ACC112 (cell line): ENCODE results near the gene RBFOX1.

ENCODE experiments used
- H2AFZ ChIP-seq: fragments of 200-600 bp; sonication (generic); one replicate; pipeline ENCODE4 v1.6.0; 2017; ENCODE audit warnings: antibody characterized with exemption, low read length; ENCODE audit not compliant: unreplicated experiment
- H3K27ac ChIP-seq: fragments of 200-600 bp; sonication (generic); 2 replicates; pipeline ENCODE4 v1.5.1; 2014; ENCODE audit warnings: low read depth, mild to moderate bottlenecking, antibody characterized with exemption, low read length, moderate library complexity
- H3K27me3 ChIP-seq: fragments of 200-600 bp; sonication (generic); 2 replicates; pipeline ENCODE4 v1.6.1; 2014; ENCODE audit warnings: mild to moderate bottlenecking, antibody characterized with exemption, low read length, moderate library complexity, mixed read lengths; ENCODE audit not compliant: insufficient read depth
- H3K36me3 ChIP-seq: fragments of 200-600 bp; sonication (generic); 2 replicates; pipeline ENCODE4 v1.6.1; 2016; ENCODE audit warnings: mild to moderate bottlenecking, antibody characterized with exemption, low read length, moderate library complexity, mixed read lengths; ENCODE audit not compliant: insufficient read depth
- H3K4me1 ChIP-seq: fragments of 200-600 bp; sonication (generic); one replicate; pipeline ENCODE4 v1.6.1; 2016; ENCODE audit warnings: low read length, mixed read lengths; ENCODE audit not compliant: insufficient read depth, unreplicated experiment, control insufficient read depth
- H3K4me3 ChIP-seq: fragments of 200-600 bp; sonication (generic); 2 replicates; pipeline ENCODE4 v1.5.1; 2014; ENCODE audit warnings: mild to moderate bottlenecking, low read depth, low read length
- H3K79me2 ChIP-seq: fragments of 200-600 bp; sonication (generic); one replicate; pipeline ENCODE4 v1.6.0; 2016; ENCODE audit warnings: low read length; ENCODE audit not compliant: control insufficient read depth, unreplicated experiment, insufficient read depth

RBFOX1 gene

DNA sequence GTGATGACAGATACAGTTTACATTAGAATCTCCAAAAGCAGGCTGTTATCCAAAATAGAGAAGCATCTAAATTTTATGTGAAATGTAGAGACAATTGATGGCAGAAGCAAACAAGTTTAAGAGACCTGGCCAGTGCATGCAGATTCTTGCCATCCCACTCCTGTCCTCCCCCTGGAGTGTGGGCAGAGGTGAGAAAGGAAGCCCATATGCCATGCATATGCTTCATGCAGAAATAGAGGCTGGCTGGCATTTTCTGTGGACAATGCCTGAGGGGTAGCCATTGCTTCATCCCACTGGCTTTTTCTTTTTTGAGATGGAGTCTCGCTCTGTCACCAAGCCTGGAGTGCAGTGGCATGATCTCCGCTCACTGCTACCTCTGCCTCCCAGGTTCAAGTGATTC, 382.1 kb downstream of the RBFOX1 start:
- Histone ChIP-seq H3K27me3 (no peaks in the 10 kb centered on the region), H3K36me3 (no peaks in the 10 kb centered on the region)

DNA sequence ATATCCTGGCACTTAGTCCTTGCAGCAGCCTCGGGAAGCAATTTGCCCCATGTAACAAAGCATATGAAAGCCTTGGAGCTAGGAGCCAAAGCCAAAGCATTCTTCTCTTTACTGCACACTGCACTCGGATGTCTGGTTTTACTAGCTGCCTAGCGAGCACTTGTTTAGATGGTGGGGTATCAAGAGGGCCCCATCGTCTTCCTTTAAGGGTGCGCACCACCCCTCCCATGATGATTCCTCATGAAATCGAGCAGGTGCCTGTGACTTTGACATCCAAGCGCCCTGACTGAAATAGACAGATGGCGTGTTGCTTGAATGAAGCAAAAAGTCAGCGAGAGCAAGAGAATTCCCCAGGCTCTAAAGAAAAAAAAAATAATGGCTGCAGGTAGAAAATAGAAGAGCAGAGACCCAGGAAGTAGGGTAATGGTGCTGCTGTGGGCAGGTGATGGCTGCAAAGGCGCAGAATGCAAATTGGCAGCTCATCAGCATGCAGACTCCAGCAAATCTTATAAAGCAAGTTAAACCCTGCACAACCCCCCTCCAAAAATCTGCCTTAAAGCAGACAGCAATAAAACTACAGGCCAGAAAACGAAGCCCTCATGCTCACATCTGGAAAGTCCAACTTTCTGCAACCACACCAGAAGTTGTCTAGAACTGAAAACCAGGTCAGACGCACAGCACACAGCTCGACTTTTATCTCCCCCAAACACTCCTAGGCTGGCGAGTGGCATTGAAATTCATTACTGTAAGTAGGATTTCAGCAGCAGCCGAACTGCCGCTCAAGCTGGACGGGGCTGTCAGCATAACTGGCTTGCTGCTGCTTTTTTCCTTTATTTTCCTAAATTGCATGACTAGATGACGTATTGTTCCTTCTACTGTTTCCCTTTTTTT, 384.3 kb downstream of the RBFOX1 start:
- Histone ChIP-seq H3K27me3 (no peaks in the 10 kb centered on the region), H2AFZ (no peak overlapping the region), H3K4me3 (no peak overlapping the region), H3K79me2 (no peaks in the 10 kb centered on the region), H3K4me1 (no peaks in the 10 kb centered on the region), H3K36me3 (no peaks in the 10 kb centered on the region), H3K27ac (no peak overlapping the region)

More for the DNA sequence above, 382.1 kb downstream of the RBFOX1 start:
- H3K27ac ChIP-seq: no peak overlapping the region
- H3K4me3 ChIP-seq: no peak overlapping the region
- no peaks in the 10 kb centered on the region for H3K4me1 ChIP-seq
- H2AFZ ChIP-seq: no peak overlapping the region
- H3K79me2 ChIP-seq: no peaks in the 10 kb centered on the region

DNA sequence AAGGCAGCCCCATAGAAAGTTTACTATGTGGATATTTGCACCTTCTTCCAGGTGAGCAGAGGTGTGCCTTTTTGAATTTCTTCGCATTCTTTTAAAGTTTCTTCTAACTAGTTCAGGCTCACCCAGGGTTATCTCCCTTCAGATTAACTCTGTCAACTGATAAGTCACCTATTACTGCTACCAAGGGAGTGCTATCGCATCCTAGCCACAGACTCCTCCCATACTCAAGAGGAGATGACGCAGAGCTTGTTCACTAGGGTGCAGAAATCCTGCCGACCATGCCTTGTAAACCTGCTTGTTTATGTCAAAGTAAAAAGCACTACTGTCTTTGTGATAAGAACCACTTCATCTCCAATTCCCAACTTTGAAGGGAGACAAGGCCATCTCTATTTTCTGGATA, 390.1 kb downstream of the RBFOX1 start:
- Histone ChIP-seq H3K27ac (no peak overlapping the region), H2AFZ (no peak overlapping the region), H3K4me3 (no peak overlapping the region), H3K79me2 (no peaks in the 10 kb centered on the region), H3K4me1 (no peaks in the 10 kb centered on the region), H3K27me3 (no peaks in the 10 kb centered on the region), H3K36me3 (no peaks in the 10 kb centered on the region)

DNA sequence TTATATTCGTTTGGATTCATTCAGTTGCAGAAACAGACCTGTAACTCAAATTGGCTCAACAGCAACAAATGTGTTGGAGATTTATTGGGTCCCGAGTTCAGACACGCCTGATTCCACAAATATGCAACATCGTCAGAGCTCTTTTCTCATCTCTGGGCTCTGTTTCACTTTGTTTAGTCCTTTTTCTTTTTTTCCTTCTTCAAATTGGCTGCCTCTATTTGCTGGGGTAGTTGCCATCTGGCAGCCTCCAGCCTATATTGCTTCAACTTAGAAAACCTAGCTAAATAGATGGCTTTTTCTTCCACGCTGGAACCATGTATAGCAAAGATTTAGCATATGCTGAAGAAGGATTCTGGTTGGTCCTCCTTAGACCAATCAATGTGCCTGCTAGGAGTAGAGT, 398.5 kb downstream of the RBFOX1 start:
- Histone ChIP-seq H3K27ac (no peak overlapping the region), H3K27me3 (no peaks in the 10 kb centered on the region), H2AFZ (no peak overlapping the region), H3K4me1 (no peaks in the 10 kb centered on the region), H3K4me3 (no peak overlapping the region), H3K36me3 (no peaks in the 10 kb centered on the region), H3K79me2 (no peaks in the 10 kb centered on the region)

DNA sequence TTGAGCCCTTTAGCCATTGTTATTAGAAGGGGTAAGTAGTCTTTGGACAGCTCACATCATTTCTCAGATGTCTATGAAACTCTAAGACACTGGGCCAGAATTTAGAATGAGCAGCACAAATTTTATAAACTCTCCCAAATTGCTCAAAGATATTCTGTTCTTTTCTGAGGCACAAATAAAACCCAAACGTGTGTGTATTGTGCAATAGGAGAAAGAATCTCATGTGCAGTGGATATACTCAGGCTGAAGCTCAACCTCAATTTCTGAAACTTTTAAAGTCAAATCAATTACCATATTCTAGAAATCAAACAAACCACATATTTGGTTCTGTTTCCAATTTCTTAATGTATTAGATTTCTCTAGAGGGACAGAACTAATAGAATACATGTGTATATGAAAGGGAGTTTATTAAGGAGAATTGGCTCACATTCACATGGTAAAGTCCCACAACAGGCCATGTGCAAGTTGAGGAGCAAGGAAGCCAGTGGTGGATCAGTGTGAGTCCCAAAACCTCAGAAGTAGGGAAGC, 403.6 kb downstream of the RBFOX1 start:
- Histone ChIP-seq H2AFZ (no peak overlapping the region), H3K4me1 (no peaks in the 10 kb centered on the region), H3K36me3 (no peaks in the 10 kb centered on the region), H3K4me3 (no peak overlapping the region), H3K27ac (no peak overlapping the region), H3K27me3 (no peaks in the 10 kb centered on the region), H3K79me2 (no peaks in the 10 kb centered on the region)

DNA sequence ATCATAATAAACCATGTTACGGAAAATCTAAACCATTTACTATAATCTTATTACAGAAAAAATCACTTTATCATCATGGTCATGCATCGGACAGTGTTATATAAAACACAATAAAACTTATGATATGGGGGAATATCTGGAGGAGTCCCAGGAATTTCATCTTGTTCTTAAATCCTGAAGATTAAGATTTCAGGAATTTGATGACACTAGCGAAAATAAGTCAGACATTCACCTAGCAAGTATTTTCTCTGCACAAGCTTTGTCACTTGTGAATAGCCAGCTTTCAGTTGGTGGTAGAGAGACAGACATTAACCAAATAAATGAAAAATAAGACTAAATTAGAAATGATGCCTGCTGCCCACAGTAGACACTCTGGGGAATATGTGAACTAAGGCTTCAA, 410.0 kb downstream of the RBFOX1 start:
- Histone ChIP-seq H3K4me1 (no peaks in the 10 kb centered on the region), H2AFZ (no peak overlapping the region), H3K36me3 (no peaks in the 10 kb centered on the region), H3K4me3 (no peak overlapping the region), H3K27me3 (no peaks in the 10 kb centered on the region), H3K79me2 (no peaks in the 10 kb centered on the region), H3K27ac (no peak overlapping the region)

DNA sequence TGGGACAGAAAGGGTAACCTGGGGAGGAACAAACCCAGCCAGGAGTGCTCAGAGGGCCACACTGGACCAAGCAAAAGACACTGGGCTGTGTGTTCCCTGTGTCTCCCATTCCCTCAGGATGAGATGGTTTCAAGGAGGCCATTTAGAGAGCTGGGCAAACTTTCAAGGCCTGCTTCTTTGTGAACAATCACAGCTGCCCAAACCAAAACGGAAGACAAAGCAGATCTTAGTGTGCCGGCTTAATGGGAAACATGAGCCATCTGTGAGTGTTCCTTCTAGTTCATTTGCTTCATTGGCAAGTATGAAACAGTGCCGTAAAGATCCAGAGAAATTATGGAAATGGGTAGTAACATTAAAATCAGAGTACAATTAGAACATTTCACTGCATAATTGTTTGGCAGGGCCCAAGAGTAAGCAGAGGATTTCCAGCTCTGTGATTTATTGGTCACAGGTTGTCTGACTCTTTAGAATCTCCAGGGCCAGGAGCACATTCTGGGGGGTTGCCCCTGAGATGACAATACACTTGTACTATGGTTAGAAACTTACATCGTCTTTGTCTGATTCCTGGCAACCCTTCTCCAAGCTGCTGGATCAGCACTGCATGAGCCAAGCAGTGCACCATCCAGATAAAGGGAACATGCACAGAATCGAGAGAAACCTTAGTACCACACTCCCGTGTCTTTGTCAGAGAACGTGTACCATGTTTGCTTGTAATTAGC, 412.1 kb downstream of the RBFOX1 start:
- H3K79me2 ChIP-seq: no peaks in the 10 kb centered on the region
- no peaks in the 10 kb centered on the region for H3K36me3 ChIP-seq
- no peaks in the 10 kb centered on the region for H3K4me1 ChIP-seq
- no peak overlapping the region for H2AFZ ChIP-seq
- no peaks in the 10 kb centered on the region for H3K27me3 ChIP-seq
- H3K4me3 ChIP-seq: no peak overlapping the region
- H3K27ac ChIP-seq: no peak overlapping the region

DNA sequence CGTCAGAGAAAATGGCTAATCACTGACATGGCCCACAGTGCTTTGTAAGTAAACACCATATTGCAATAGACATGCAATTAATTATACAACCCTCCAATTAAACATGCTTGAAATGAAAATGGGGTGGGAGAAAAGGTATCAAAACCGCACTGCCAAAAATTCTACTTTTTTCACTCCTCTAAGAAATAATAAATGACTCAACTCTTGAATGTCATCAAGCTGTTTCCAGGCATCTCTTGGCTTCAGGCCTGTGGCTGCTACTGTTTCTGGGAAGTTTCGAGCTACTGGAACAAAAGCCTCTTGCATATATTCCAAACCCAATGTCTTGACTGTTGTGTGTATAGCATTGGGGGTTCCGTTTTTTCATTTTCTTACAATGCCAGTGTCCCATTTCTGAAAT, 412.6 kb downstream of the RBFOX1 start:
- Histone ChIP-seq H3K4me3 (no peak overlapping the region), H3K4me1 (no peaks in the 10 kb centered on the region), H2AFZ (no peak overlapping the region), H3K27ac (no peak overlapping the region), H3K36me3 (no peaks in the 10 kb centered on the region), H3K27me3 (no peaks in the 10 kb centered on the region), H3K79me2 (no peaks in the 10 kb centered on the region)

DNA sequence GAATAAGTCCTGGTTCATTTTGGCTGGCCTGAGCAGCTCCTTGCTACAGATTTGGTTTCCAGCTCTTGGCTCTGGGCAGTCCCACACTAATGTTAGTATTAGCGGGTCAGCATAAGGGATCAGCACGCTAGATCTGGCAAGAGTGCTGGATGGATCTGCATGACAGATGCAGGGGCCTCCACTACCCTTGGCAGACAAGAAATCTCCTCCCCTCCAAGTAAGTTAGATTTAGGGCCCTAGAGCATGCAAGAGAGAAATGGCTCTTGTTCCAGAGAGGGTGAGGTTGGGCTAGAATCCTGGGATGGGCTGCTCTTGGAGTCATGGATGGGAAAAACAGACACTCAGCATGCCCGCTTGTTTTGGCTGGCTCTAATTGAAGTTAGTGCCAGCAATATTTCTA, 414.3 kb downstream of the RBFOX1 start:
- H3K27me3 ChIP-seq: no peaks in the 10 kb centered on the region
- H3K4me1 ChIP-seq: no peaks in the 10 kb centered on the region
- no peaks in the 10 kb centered on the region for H3K79me2 ChIP-seq
- no peak overlapping the region for H3K4me3 ChIP-seq
- H3K27ac ChIP-seq: no peak overlapping the region
- H3K36me3 ChIP-seq: no peaks in the 10 kb centered on the region
- no peak overlapping the region for H2AFZ ChIP-seq

DNA sequence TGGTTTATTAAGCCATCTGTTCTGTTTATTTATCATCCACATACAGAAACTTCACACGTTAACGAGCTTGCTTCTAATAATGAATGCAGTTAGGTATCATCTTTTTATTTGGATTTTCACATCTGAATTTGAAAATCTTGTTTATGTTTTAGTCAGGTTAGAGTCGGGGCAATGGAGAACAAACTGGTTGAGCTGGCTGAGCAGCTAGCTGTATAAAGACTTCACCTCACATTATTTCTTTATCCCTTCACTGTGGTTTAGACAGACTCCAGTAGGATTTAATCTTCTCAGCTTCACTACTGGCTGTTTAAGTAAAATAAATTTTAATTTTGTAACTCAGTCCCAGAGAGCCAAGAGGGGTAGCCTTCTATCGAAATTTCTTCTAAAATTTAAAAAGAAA, 415.9 kb downstream of the RBFOX1 start:
- Histone ChIP-seq H2AFZ (no peak overlapping the region), H3K79me2 (no peaks in the 10 kb centered on the region), H3K4me3 (no peak overlapping the region), H3K27ac (no peak overlapping the region), H3K27me3 (no peaks in the 10 kb centered on the region), H3K36me3 (no peaks in the 10 kb centered on the region), H3K4me1 (no peaks in the 10 kb centered on the region)
